PC-9 (cell line): Measurements from ENCODE around the gene STARD10. TPM values are rescaled to one million over a fixed set of nuclear protein-coding genes. Genes with fewer than 3 reads are reported as not detected.

ENCODE experiments used
- BruUV-seq: library from RNA; stranded (reverse); fragments of 400-500 nt; replicated peaks from 2 replicates; lab custom pipeline; 2021; lab: Mats Ljungman, UMichigan
- CTCF ChIA-PET: fragments of 300-600 bp; sonication (Branson Sonifier 250); formaldehyde crosslinking; loops from one replicate; lab custom pipeline; 2022; ENCODE audit warnings: antibody characterized with exemption; lab: Charles Lee
- POLR2A ChIA-PET: fragments of 300-600 bp; sonication (Branson Sonifier 250); formaldehyde crosslinking; loops from one replicate; lab custom pipeline; 2022; ENCODE audit warnings: antibody characterized with exemption; ENCODE audit not compliant: unreplicated experiment; lab: Charles Lee
- DNase-seq, 2 experiments: peaks; one replicate each; pipeline versions ENCODE4 v3.0.0 to v3.0.0-alpha.2; 2015 to 2022; ENCODE audit warnings: mixed read lengths in 1 of 2
- H2AFZ ChIP-seq: fragments of 200-600 bp; sonication (generic); 2 replicates; pipeline ENCODE4 v1.8.1; 2017; ENCODE audit warnings: antibody characterized with exemption
- H3F3A ChIP-seq: fragments of 200-600 bp; sonication (generic); 2 replicates; pipeline ENCODE4 v1.8.1; 2017; ENCODE audit warnings: antibody characterized with exemption, mild to moderate bottlenecking, low read depth; ENCODE audit not compliant: insufficient read depth
- H3K27ac ChIP-seq: fragments of 200-600 bp; sonication (generic); 2 replicates; pipeline ENCODE4 v1.6.1; 2016; ENCODE audit warnings: mixed run types
- H3K27me3 ChIP-seq: fragments of 200-600 bp; sonication (generic); 2 replicates; pipeline ENCODE4 v1.6.1; 2016; ENCODE audit warnings: low read depth, mixed run types; ENCODE audit not compliant: insufficient read depth
- H3K36me3 ChIP-seq: fragments of 200-600 bp; sonication (generic); 2 replicates; pipeline ENCODE4 v1.6.1; 2016; ENCODE audit warnings: low read depth, mixed run types
- H3K4me1 ChIP-seq: fragments of 200-600 bp; sonication (generic); replicated peaks from 2 replicates; pipeline ENCODE4 v1.6.1; 2016; ENCODE audit warnings: mixed run types; ENCODE audit not compliant: insufficient read depth
- H3K4me2 ChIP-seq: fragments of 200-600 bp; sonication (generic); 2 replicates; pipeline ENCODE4 v1.6.1; 2017; ENCODE audit warnings: mixed run types
- H3K4me3 ChIP-seq: fragments of 200-600 bp; sonication (generic); 2 replicates; pipeline ENCODE4 v1.6.1; 2016; ENCODE audit warnings: mixed run types
- H3K79me2 ChIP-seq: fragments of 200-600 bp; sonication (generic); 2 replicates; pipeline ENCODE4 v1.6.1; 2017; ENCODE audit warnings: low read depth, mixed run types
- H3K9me2 ChIP-seq: fragments of 200-600 bp; sonication (generic); 2 replicates; pipeline ENCODE4 v1.8.1; 2017; ENCODE audit warnings: mild to moderate bottlenecking; ENCODE audit not compliant: insufficient read depth
- H3K9me3 ChIP-seq: fragments of 200-600 bp; sonication (generic); 2 replicates; pipeline ENCODE4 v1.8.1; 2016; ENCODE audit warnings: low read depth; ENCODE audit not compliant: insufficient read depth
- H4K20me1 ChIP-seq: fragments of 200-600 bp; sonication (generic); 2 replicates; pipeline ENCODE4 v1.8.1; 2017; ENCODE audit not compliant: insufficient read depth
- CTCF ChIP-seq: fragments of 200-600 bp; sonication (generic); conservative IDR thresholded peaks from 2 replicates; pipeline ENCODE4 v1.6.1; 2017; ENCODE audit warnings: mixed run types, antibody characterized with exemption, mild to moderate bottlenecking, moderate library complexity
- EZH2 ChIP-seq: fragments of 200-600 bp; sonication (generic); IDR thresholded peaks from 2 replicates; pipeline ENCODE4 v1.8.0; 2017; ENCODE audit warnings: antibody characterized with exemption, low read depth
- intact Hi-C: fragments of 100-400 bp; cut with micrococcal nuclease; formaldehyde crosslinking; loops from one replicate; pipeline ENCODE4 v1.10.0; 2022; ENCODE audit not compliant: unreplicated experiment
- total RNA-seq: library from RNA; stranded (reverse); gene quantifications from 2 replicates; pipeline ENCODE4 v1.2.3, GENCODE V29; 2021

The STARD10 gene
- total RNA-seq, 1 experiment from 2014 or later = 145 TPM

GRCh38 chr11:72707032-72707431 lies 86.8 kb downstream of the STARD10 start:
- no peaks in the 10 kb centered on the region for H3K79me2 ChIP-seq
- POLR2A ChIA-PET = interaction anchor here (0.6 kb wide), 1 partner anchor 884 kb away, joined by 3 read pairs; no protein-coding TSS in a partner anchor
- no peak overlapping the region for H3K4me2 ChIP-seq
- H3K4me1 ChIP-seq = no peaks in the 10 kb centered on the region
- no peak for TF ChIP-seq EZH2
- no peak for TF ChIP-seq CTCF
- peaks cover 23% of the 10 kb centered on the region for H4K20me1 ChIP-seq
- no peak for DNase-seq
- no TSS peak for BruUV-seq
- no peak overlapping the region for H2AFZ ChIP-seq
- H3K9me2 ChIP-seq = no peaks in the 10 kb centered on the region
- no peak overlapping the region for H3K27ac ChIP-seq
- no peak overlapping the region for H3K4me3 ChIP-seq
- H3K36me3 ChIP-seq = peaks cover 17% of the 10 kb centered on the region; the same call in 1 of the 2 replicates
- intact Hi-C loops = no loop called here
- CTCF ChIA-PET = no interaction called here
- H3K9me3 ChIP-seq = no peaks in the 10 kb centered on the region
- H3K27me3 ChIP-seq = no peaks in the 10 kb centered on the region
- H3F3A ChIP-seq = no peaks in the 10 kb centered on the region; the same call in 1 of the 2 replicates

- Histone ChIP-seq H3K9me3 (no peaks in the 10 kb centered on the region), H4K20me1 (peaks cover 20% of the 10 kb centered on the region), H3K36me3 (peaks cover 17% of the 10 kb centered on the region; the same call in 1 of the 2 replicates), H3F3A (no peaks in the 10 kb centered on the region; the same call in 1 of the 2 replicates), H3K4me1 (no peaks in the 10 kb centered on the region), H2AFZ (no peak overlapping the region), H3K27me3 (no peaks in the 10 kb centered on the region), H3K4me3 (no peak overlapping the region), H3K79me2 (no peaks in the 10 kb centered on the region), H3K9me2 (no peaks in the 10 kb centered on the region), H3K4me2 (no peak overlapping the region), H3K27ac (no peak overlapping the region)
- ChIA-PET CTCF (interaction anchor here (0.6 kb wide), 1 partner anchor 98 kb away, joined by 7 read pairs; no protein-coding TSS in a partner anchor), POLR2A (interaction anchor here (0.6 kb wide), 1 partner anchor 885 kb away, joined by 3 read pairs; no protein-coding TSS in a partner anchor)
- no TSS peak for BruUV-seq
- intact Hi-C loops = no loop called here
- no peak for DNase-seq
- TF ChIP-seq EZH2 (no peak), CTCF (no peak)
These were observed 87.3 kb downstream of the STARD10 start for GRCh38 chr11:72706579-72706978.

GRCh38 chr11:72705442-72706365 lies 88.1 kb downstream of the STARD10 start:
- intact Hi-C loops = no loop called here
- H2AFZ ChIP-seq = no peak overlapping the region
- H3K4me3 ChIP-seq = no peak overlapping the region
- CTCF ChIA-PET = interaction anchor here (0.6 kb wide), 1 partner anchor 98 kb away, joined by 7 read pairs; no protein-coding TSS in a partner anchor
- no peaks in the 10 kb centered on the region for H3K79me2 ChIP-seq
- H3K36me3 ChIP-seq = peaks cover 25% of the 10 kb centered on the region; the same call in 1 of the 2 replicates
- DNase-seq = no peak
- POLR2A ChIA-PET = no interaction called here
- peaks cover 20% of the 10 kb centered on the region for H4K20me1 ChIP-seq
- no peak overlapping the region for H3K27ac ChIP-seq
- H3K9me3 ChIP-seq = no peaks in the 10 kb centered on the region
- peaks cover 4% of the 10 kb centered on the region for H3F3A ChIP-seq
- TF ChIP-seq EZH2 (no peak), CTCF (no peak)
- no peak overlapping the region for H3K4me2 ChIP-seq
- BruUV-seq = no TSS peak
- no peaks in the 10 kb centered on the region for H3K27me3 ChIP-seq
- no peaks in the 10 kb centered on the region for H3K4me1 ChIP-seq
- H3K9me2 ChIP-seq = no peaks in the 10 kb centered on the region
